ENCODE results near the gene CCSER1.

GRCh38 chr4:91076147-91076546 lies 949.0 kb downstream of the CCSER1 start:
- TF ChIP-seq CTCF (IDR thresholded peaks at IDR 0.05) (no peak), EP300 (IDR thresholded peaks at IDR 0.05; ENCODE audit: low read depth) (no peak), POLR2AphosphoS5 (IDR thresholded peaks at IDR 0.05) (no peak)
